ENCODE measurements around the gene HECTD4. TPM values are rescaled to one million over a fixed set of nuclear protein-coding genes. Genes with fewer than 3 reads are reported as not detected.

HECTD4 gene
- total and polyA plus RNA-seq, 2 donors (not counting 1 experiment from before 2014, with no cell fraction given) = 46.4 to 92.2 TPM

- no peak for DNase-seq
- Histone ChIP-seq H3K4me1 (ENCODE audit: control insufficient read depth in 2 of 2, insufficient read depth in 2 of 2, low read length in 2 of 2) (peaks cover 0 to 6% of the 10 kb centered on the region in 2 donors), H2AFZ (ENCODE audit: insufficient read depth, low read depth, low read length, poor library complexity, severe bottlenecking) (no peak overlapping the region), H3K9me3 (ENCODE audit: control extremely low read depth in 1 of 3, control insufficient read depth in 2 of 3, insufficient read depth in 1 of 3, low read length in 2 of 3) (no peaks in the 10 kb centered on the region), H3K27ac (ENCODE audit: low read length in 2 of 2) (no peak overlapping the region), H3K27me3 (replicated peaks in 1 of 4; ENCODE audit: control extremely low read depth in 1 of 4, control insufficient read depth in 3 of 4, insufficient read depth in 4 of 4, low read length in 3 of 4) (peaks cover 0 to 3% (median 1%) of the 10 kb centered on the region in 4 experiments), H3K4me3 (ENCODE audit: control extremely low read depth in 1 of 5, extremely low read depth in 1 of 5, insufficient read depth in 1 of 5, low read depth in 2 of 5, low read length in 4 of 5) (no peak overlapping the region), H3K4me2 (replicated peaks; ENCODE audit: low read depth, low read length, poor library complexity, severe bottlenecking) (no peak overlapping the region), H4K20me1 (ENCODE audit: control insufficient read depth, insufficient read depth, low read length, poor library complexity, severe bottlenecking) (no peaks in the 10 kb centered on the region), H3K79me2 (ENCODE audit: control insufficient read depth, insufficient read depth, low read length) (no peaks in the 10 kb centered on the region), H3K9ac (ENCODE audit: low read length) (no peak overlapping the region), H3K36me3 (replicated peaks in 1 of 2; ENCODE audit: control extremely low read depth in 1 of 2, control insufficient read depth in 1 of 2, extremely low read depth in 1 of 2, insufficient read depth in 2 of 2, low read length in 1 of 2) (no peaks in the 10 kb centered on the region)
- Mint-ChIP-seq H3K4me3 (no peak overlapping the region), H3K4me1 (peaks cover 5% of the 10 kb centered on the region), H3K27ac (no peak overlapping the region), H3K9me3 (ENCODE audit: insufficient read depth) (no peaks in the 10 kb centered on the region), H3K27me3 (no peaks in the 10 kb centered on the region)
- POLR2A ChIA-PET = no interaction called here
- WGBS (ENCODE audit: insufficient coverage) = 100% methylated on average over 1 of the region's 4 CpGs
- intact Hi-C loops (cut with micrococcal nuclease) = loop anchor here (5.0 kb wide), 2 partner anchors 92 to 172 kb away; no protein-coding TSS in a partner anchor
- no peak for ATAC-seq (ENCODE audit: low read depth)
- no peak for TF ChIP-seq EZH2 (IDR thresholded peaks at IDR 0.05; ENCODE audit: borderline replicate concordance, insufficient read depth, low read depth, low read length, poor library complexity, severe bottlenecking)
- TF ChIP-seq CTCF (IDR thresholded peaks at IDR 0.05) = no peak
- CTCF ChIA-PET = interaction anchor here (2.6 to 3.9 kb wide), 3 partner anchors 11 to 191 kb away, joined by 8 to 88 read pairs (median 23); no protein-coding TSS in a partner anchor
Observed at GRCh38 chr12:112389228-112389627, 7.0 kb upstream of the HECTD4 start.

GRCh38 chr12:112386726-112387125 is 4.5 kb upstream of the HECTD4 start:
- ChIA-PET CTCF (interaction anchor here (0.6 to 3.9 kb wide), 38 partner anchors 9 to 446 kb away, joined by 3 to 88 read pairs (median 4); partner anchors contain the start of gene PTPN11), POLR2A (no interaction called here)
- Histone ChIP-seq H3K9ac (ENCODE audit: low read length) (no peak overlapping the region), H2AFZ (ENCODE audit: insufficient read depth, low read depth, low read length, poor library complexity, severe bottlenecking) (peak overlapping the region; percentile 28), H3K4me3 (ENCODE audit: control extremely low read depth in 1 of 5, extremely low read depth in 1 of 5, insufficient read depth in 1 of 5, low read depth in 2 of 5, low read length in 4 of 5) (no peak overlapping the region), H3K27me3 (replicated peaks in 1 of 4; ENCODE audit: control extremely low read depth in 1 of 4, control insufficient read depth in 3 of 4, insufficient read depth in 4 of 4, low read length in 3 of 4) (peaks cover 0 to 3% (median 0%) of the 10 kb centered on the region in 4 experiments), H3K4me1 (ENCODE audit: control insufficient read depth in 2 of 2, insufficient read depth in 2 of 2, low read length in 2 of 2) (peaks cover 4 to 11% of the 10 kb centered on the region in 2 donors), H3K36me3 (replicated peaks in 1 of 2; ENCODE audit: control extremely low read depth in 1 of 2, control insufficient read depth in 1 of 2, extremely low read depth in 1 of 2, insufficient read depth in 2 of 2, low read length in 1 of 2) (no peaks in the 10 kb centered on the region), H4K20me1 (ENCODE audit: control insufficient read depth, insufficient read depth, low read length, poor library complexity, severe bottlenecking) (no peaks in the 10 kb centered on the region), H3K9me3 (ENCODE audit: control extremely low read depth in 1 of 3, control insufficient read depth in 2 of 3, insufficient read depth in 1 of 3, low read length in 2 of 3) (no peaks in the 10 kb centered on the region), H3K27ac (ENCODE audit: low read length in 2 of 2) (no peak overlapping the region), H3K4me2 (replicated peaks; ENCODE audit: low read depth, low read length, poor library complexity, severe bottlenecking) (no peak overlapping the region), H3K79me2 (ENCODE audit: control insufficient read depth, insufficient read depth, low read length) (peaks cover 7% of the 10 kb centered on the region)
- Mint-ChIP-seq H3K9me3 (ENCODE audit: insufficient read depth) (no peaks in the 10 kb centered on the region), H3K4me3 (no peak overlapping the region), H3K4me1 (peaks cover 10% of the 10 kb centered on the region), H3K27ac (no peak overlapping the region), H3K27me3 (no peaks in the 10 kb centered on the region)
- DNase-seq = no peak
- 70% methylated on average over 2 of the region's 3 CpGs for WGBS (ENCODE audit: insufficient coverage)
- TF ChIP-seq EZH2 (IDR thresholded peaks at IDR 0.05; ENCODE audit: borderline replicate concordance, insufficient read depth, low read depth, low read length, poor library complexity, severe bottlenecking) (no peak), CTCF (IDR thresholded peaks at IDR 0.05) (no peak)
- ATAC-seq (ENCODE audit: low read depth) = no peak
- intact Hi-C loops (cut with micrococcal nuclease) = loop anchor here (1.0 to 5.0 kb wide), 3 partner anchors 89 to 441 kb away; no protein-coding TSS in a partner anchor

All from B cell (primary cell).